Effector memory CD4-positive, alpha-beta T cell (primary cell): Measurements from ENCODE around the gene CDH18.

ENCODE experiments used
- DNase-seq, 3 donors: peaks; one replicate each; pipeline ENCODE4 v3.0.0-alpha.2; 2020
- H3K27ac ChIP-seq: 2 replicates; pipeline ENCODE4 v1.7.0; 2013; ENCODE audit warnings: mild to moderate bottlenecking, low read length, moderate library complexity; ENCODE audit not compliant: insufficient read depth, poor library complexity, severe bottlenecking
- H3K27me3 ChIP-seq: replicated peaks from 2 replicates; pipeline ENCODE4 v1.7.0; 2013; ENCODE audit warnings: mild to moderate bottlenecking, low read length; ENCODE audit not compliant: insufficient read depth, control insufficient read depth, poor library complexity, severe bottlenecking
- H3K36me3 ChIP-seq: 2 replicates; pipeline ENCODE4 v1.7.0; 2013; ENCODE audit warnings: mild to moderate bottlenecking, low read length, moderate library complexity; ENCODE audit not compliant: control insufficient read depth, insufficient read depth
- H3K4me1 ChIP-seq: 2 replicates; pipeline ENCODE4 v1.7.0; 2013; ENCODE audit warnings: low read length, mild to moderate bottlenecking; ENCODE audit not compliant: control insufficient read depth, insufficient read depth, poor library complexity, severe bottlenecking
- H3K4me3 ChIP-seq: 2 replicates; pipeline ENCODE4 v1.7.0; 2013; ENCODE audit warnings: low read length, low read depth, mild to moderate bottlenecking; ENCODE audit not compliant: insufficient read depth, poor library complexity, severe bottlenecking
- H3K9me3 ChIP-seq: 2 replicates; pipeline ENCODE4 v1.7.0; 2013; ENCODE audit warnings: mild to moderate bottlenecking, low read length, moderate library complexity; ENCODE audit not compliant: control insufficient read depth
- total RNA-seq, 3 donors: gene quantifications; one replicate each; lab custom pipeline; 2026; lab: John Stamatoyannopoulos, UW

The CDH18 gene
- total RNA-seq, result 0 reads per million in 3 donors

DNA sequence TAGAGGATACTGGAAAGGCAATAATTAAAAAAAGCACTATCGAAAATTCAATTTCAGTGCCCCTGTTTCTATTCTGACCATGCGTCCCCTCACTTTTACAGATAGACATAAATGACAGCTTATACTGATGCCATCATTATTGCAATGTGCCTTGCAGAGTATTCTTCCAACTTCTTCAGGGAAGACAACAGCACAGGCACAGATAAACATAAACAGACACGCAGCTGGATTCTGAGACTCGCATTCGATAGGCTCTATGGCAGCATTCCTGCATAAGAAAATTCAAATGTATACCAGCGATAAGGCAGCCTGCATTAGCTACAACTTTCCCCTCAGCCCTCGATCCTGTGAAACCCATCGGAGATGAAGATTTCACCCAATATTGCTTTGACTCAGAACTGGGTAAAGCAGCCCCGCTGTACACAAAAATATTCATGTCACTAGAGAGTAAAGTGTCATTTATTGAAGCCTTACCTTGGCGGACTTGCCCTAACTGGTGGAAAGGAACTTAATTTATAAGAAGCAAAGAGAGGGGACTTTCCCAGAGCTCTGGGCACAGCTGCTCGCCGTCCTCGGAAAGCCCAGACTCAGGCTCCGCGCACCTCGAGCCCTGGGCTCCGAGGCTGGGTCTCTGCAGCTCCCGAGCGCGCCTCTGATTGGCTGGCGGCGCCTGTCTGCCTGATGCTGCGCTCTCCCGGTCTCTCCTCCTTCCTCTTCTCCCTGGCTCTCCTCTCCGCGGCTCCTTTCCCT lies at the start of gene CDH18:
Gene CDH18 (minus strand): TSS at position 589 of the 750 bp plus-strand sequence. CDS start 149,214 bp downstream, outside the sequence.
- Histone ChIP-seq H3K36me3 (no peaks in the 10 kb centered on the region), H3K9me3 (no peaks in the 10 kb centered on the region), H3K27ac (no peak within 1 kb of the TSS), H3K4me3 (no peak within 1 kb of the TSS), H3K4me1 (no peaks in the 10 kb centered on the region), H3K27me3 (no peaks in the 10 kb centered on the region)
- DNase-seq, result no peak

DNA sequence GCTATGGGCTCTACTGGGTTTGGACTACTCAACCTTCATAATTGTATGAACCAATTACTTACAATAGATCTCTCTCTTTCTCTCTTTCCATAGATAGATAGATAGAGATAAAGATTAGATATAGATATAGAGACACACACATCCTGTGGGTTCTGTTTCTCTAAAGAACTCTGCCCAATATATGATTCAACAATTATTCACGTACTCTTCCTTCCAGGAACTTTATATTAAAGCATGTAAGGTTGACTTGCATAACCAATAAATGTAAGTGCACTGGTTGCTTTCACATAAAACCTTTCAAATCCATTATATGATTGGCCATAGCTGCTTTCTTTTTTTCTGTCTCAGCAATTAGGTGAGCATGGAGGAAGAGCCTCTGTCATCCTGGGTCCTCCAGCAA lies 46.7 kb upstream of the CDH18 start:
- Histone ChIP-seq H3K27me3 (no peaks in the 10 kb centered on the region), H3K36me3 (no peaks in the 10 kb centered on the region), H3K9me3 (no peaks in the 10 kb centered on the region), H3K4me3 (no peak overlapping the region), H3K4me1 (no peaks in the 10 kb centered on the region), H3K27ac (no peak overlapping the region)
- DNase-seq, result no peak

- Histone ChIP-seq H3K4me3 (no peak overlapping the region), H3K4me1 (no peaks in the 10 kb centered on the region)
These were observed 45.9 kb upstream of the CDH18 start for GRCh38 chr5:20033881-20034280.

GRCh38 chr5:20032896-20033295 lies 44.9 kb upstream of the CDH18 start:
- Histone ChIP-seq H3K27ac (no peak overlapping the region), H3K27me3 (no peaks in the 10 kb centered on the region), H3K36me3 (no peaks in the 10 kb centered on the region), H3K4me1 (no peaks in the 10 kb centered on the region), H3K9me3 (no peaks in the 10 kb centered on the region), H3K4me3 (no peak overlapping the region)
- no peak for DNase-seq

More at GRCh38 chr5:20033881-20034280, 45.9 kb upstream of the CDH18 start:
- Histone ChIP-seq H3K36me3 (no peaks in the 10 kb centered on the region), H3K9me3 (no peaks in the 10 kb centered on the region), H3K27me3 (no peaks in the 10 kb centered on the region), H3K27ac (no peak overlapping the region)
- no peak for DNase-seq

DNA sequence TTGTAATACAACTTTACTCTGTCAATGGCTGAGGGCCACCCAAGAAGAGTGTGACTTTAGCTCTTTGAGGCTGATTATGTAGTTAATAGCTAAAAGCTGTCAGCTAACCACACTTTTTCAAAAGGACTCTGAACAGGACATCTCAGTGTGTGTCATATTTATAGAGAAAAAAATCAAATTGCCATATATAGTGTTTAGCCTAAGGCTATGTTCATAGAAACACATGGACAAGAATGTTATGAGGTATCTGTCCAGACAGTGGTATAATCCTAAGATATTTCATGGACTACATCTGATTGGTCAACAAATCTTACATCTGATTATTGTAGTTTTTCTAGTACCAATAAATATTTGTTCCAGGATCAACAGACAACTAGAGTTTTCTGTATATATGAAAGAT lies 42.1 kb upstream of the CDH18 start:
- DNase-seq, result no peak
- no peaks in the 10 kb centered on the region for H3K4me1 ChIP-seq

GRCh38 chr5:20029266-20029665 lies 41.3 kb upstream of the CDH18 start:
- H3K27me3 ChIP-seq, result no peaks in the 10 kb centered on the region
- H3K4me1 ChIP-seq, result no peaks in the 10 kb centered on the region
- no peak overlapping the region for H3K4me3 ChIP-seq
- H3K36me3 ChIP-seq, result no peaks in the 10 kb centered on the region
- DNase-seq, result no peak
- H3K27ac ChIP-seq, result no peak overlapping the region
- no peaks in the 10 kb centered on the region for H3K9me3 ChIP-seq

More for the DNA sequence above, 42.1 kb upstream of the CDH18 start:
- Histone ChIP-seq H3K27ac (no peak overlapping the region), H3K9me3 (no peaks in the 10 kb centered on the region), H3K4me3 (no peak overlapping the region), H3K36me3 (no peaks in the 10 kb centered on the region), H3K27me3 (no peaks in the 10 kb centered on the region)

GRCh38 chr5:20028506-20028905 lies 40.5 kb upstream of the CDH18 start:
- Histone ChIP-seq H3K27ac (no peak overlapping the region), H3K4me3 (no peak overlapping the region), H3K9me3 (no peaks in the 10 kb centered on the region), H3K36me3 (no peaks in the 10 kb centered on the region), H3K4me1 (no peaks in the 10 kb centered on the region), H3K27me3 (no peaks in the 10 kb centered on the region)
- DNase-seq, result no peak

DNA sequence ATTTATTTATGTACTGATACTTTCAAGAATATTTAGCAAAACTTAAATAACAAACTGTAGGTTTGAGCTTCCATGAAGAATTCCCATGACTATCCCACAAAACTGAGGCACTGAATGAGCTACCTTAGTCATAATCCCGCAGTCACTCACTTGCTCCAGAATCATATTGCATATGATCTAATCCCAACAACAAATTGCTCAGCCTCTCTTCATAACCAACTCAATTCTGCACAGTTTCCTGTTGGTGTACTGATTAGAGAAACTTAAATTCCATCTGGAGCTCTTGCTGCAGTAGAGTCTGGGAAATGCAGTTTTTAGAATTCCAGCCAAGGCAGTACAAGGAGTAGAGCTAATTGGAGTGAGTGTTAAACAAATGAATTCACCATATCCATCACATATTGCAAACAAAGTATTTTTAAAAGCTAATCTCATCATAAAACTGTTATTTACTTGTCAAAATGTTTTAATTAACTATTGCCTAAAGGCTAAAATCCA lies 35.7 kb upstream of the CDH18 start:
- no peaks in the 10 kb centered on the region for H3K27me3 ChIP-seq
- no peak for DNase-seq
- H3K4me3 ChIP-seq, result no peak overlapping the region

GRCh38 chr5:20020247-20020646 lies 32.2 kb upstream of the CDH18 start:
- no peak overlapping the region for H3K27ac ChIP-seq
- H3K4me1 ChIP-seq, result no peaks in the 10 kb centered on the region
- no peak for DNase-seq
- no peaks in the 10 kb centered on the region for H3K27me3 ChIP-seq
- H3K4me3 ChIP-seq, result no peak overlapping the region
- no peaks in the 10 kb centered on the region for H3K9me3 ChIP-seq
- H3K36me3 ChIP-seq, result no peaks in the 10 kb centered on the region

More for the DNA sequence above, 35.7 kb upstream of the CDH18 start:
- Histone ChIP-seq H3K27ac (no peak overlapping the region), H3K9me3 (no peaks in the 10 kb centered on the region), H3K36me3 (no peaks in the 10 kb centered on the region), H3K4me1 (no peaks in the 10 kb centered on the region)

DNA sequence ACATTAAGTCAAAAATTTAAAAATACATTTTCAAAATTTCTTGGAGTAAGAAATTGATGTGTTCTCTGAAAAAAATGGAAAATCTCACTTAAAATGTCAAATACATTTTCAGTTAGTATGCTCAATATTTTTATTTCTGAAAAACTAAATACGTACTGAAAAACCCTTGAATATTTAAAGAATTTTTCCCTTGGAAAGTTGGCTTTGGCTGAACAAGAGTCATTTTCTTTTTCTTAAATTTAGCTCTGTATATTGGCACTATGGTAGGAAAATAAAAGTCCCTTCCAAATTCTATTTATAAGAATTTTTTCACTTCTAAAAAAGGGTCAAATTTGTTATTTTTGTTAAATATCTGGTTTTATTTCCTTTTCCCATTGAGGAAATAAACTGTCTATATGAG lies 29.0 kb upstream of the CDH18 start:
- H3K36me3 ChIP-seq, result no peaks in the 10 kb centered on the region
- no peak overlapping the region for H3K4me3 ChIP-seq
- no peaks in the 10 kb centered on the region for H3K9me3 ChIP-seq
- H3K4me1 ChIP-seq, result no peaks in the 10 kb centered on the region
- H3K27me3 ChIP-seq, result no peaks in the 10 kb centered on the region
- no peak overlapping the region for H3K27ac ChIP-seq
- no peak for DNase-seq
